Cardiac fibroblast (primary cell): ENCODE measurements around the gene DAP3.
A peak's percentile ranks its signal among the peaks of the same experiment; 100 is the strongest.
"Not testable (repeated sequence)": the region's sequence is repeated elsewhere in the genome, so short reads cannot be mapped to it uniquely, and the experiment has no call there.

Source experiments
- DNase-seq, 2 donors: peaks; one replicate each; pipeline versions ENCODE4 v3.0.0 to v3.0.0-alpha.2; 2010; ENCODE audit warnings: low read depth in 2 of 2
- H3K4me3 ChIP-seq, 2 donors: replicated peaks in 1 of 2; 1 replicate in 1 of 2; 2 replicates in 1 of 2; pipeline ENCODE4 v1.5.1; 2011; ENCODE audit warnings: low read depth in 2 of 2, low read length in 2 of 2, mild to moderate bottlenecking in 2 of 2, moderate library complexity in 1 of 2
- TF ChIP-seq, protein P1 (sequence below): IDR thresholded peaks from one replicate; pipeline ENCODE4 v1.5.1; 2011; ENCODE audit warnings: low read depth, mild to moderate bottlenecking, low read length, inconsistent platforms

The DAP3 gene

GRCh38 chr1:155759966-155760630 is 71.2 kb downstream of the DAP3 start:
- H3K4me3 ChIP-seq = no peak overlapping the region
- no peak for DNase-seq
- TF ChIP-seq, protein P1, sequence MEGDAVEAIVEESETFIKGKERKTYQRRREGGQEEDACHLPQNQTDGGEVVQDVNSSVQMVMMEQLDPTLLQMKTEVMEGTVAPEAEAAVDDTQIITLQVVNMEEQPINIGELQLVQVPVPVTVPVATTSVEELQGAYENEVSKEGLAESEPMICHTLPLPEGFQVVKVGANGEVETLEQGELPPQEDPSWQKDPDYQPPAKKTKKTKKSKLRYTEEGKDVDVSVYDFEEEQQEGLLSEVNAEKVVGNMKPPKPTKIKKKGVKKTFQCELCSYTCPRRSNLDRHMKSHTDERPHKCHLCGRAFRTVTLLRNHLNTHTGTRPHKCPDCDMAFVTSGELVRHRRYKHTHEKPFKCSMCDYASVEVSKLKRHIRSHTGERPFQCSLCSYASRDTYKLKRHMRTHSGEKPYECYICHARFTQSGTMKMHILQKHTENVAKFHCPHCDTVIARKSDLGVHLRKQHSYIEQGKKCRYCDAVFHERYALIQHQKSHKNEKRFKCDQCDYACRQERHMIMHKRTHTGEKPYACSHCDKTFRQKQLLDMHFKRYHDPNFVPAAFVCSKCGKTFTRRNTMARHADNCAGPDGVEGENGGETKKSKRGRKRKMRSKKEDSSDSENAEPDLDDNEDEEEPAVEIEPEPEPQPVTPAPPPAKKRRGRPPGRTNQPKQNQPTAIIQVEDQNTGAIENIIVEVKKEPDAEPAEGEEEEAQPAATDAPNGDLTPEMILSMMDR = no peak

DNA sequence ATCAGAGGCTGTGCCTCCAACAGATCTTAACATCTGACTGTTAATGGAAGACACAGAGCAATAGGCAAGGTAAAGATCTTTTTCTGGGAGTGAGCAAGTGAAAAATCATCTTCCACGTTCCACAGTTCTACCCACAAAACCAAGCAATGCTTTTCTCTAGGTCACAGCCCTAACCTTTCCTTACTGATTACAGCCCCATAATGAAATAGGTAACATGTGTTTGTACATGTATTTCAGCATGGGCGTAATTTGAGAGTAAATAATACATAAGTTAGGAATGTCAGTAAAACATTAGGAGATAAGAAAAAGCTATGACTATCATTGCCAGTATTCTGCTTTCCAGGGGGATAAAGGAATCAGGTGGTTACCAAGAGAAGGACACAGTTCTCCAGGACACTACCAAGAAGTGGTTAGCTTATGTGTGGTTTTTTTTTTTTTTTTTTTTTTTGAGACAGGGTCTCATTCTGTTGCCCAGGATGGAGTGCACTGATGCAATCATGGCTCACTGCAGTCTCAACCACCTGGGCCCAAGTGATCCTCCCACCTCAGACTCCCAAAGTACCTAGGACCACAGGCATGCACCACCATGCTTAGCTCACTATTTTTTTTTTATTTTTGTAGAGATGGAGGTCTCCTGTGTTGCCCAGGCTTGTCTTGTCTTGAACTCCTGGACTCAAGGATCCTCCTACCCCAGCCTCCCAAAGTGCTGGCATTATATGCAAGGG is 72.0 kb downstream of the DAP3 start:
- no peak for DNase-seq
- TF ChIP-seq, protein P1 = no peak
- H3K4me3 ChIP-seq = no peak overlapping the region

DNA sequence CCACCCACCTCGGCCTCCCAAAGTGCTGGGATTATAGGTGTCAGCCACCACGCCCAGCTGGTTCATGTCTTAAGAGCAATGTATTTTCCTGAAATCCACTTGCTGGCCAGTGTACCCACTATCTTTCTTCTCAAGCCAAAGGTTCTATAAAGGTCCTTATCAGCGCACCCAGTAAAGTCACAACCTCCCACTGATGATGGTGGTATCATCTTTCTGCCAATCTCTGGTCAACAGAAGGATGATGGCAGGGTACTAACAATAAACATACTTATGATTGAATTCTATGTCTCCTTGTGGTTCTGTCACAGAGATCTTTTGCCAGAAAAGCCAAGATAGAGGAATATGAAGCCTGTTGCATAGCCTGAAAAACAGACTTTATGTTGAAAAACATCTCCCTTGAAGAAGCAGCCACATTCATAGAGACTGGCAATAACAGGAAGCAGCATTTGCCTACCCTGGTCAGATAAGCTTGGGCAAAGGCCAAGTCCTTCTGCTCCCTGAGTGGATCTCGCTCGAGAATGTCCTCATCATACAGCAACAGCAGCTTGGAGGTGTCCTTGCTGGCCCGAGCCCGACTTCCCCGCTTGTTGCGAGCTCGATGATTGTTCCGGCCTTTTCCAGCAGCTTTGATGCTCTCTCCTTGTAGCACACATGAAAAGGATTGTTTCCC is 73.0 kb downstream of the DAP3 start:
- TF ChIP-seq, protein P1 = no peak
- peak in 1 of 2 donors; percentile 29 for DNase-seq
- H3K4me3 ChIP-seq = no peak overlapping the region

- DNase-seq = peak; percentile 93 to 98
Measured at GRCh38 chr1:155763090-155763815, 74.4 kb downstream of the DAP3 start.

DNA sequence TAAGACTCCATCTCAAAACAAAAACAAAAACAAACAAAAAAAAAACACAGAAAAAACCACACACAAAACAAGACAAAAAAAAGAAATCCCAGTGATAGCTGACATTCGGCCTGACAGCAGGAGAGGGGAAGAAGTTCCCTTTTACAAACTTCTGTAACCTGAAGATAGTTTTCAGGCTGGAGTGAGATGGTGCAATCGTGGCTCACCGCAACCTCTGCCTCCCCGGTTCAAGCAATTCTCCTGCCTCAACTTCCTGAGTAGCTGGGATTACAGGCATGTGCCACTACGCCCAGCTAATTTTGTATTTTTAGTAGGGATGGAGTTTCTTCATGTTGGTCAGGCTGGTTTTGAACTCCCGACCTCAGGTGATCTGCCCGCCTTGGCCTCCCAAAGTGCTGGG is 75.1 kb downstream of the DAP3 start:
- not testable (repeated sequence) for H3K4me3 ChIP-seq, DNase-seq

More at GRCh38 chr1:155763090-155763815, 74.4 kb downstream of the DAP3 start:
- H3K4me3 ChIP-seq = not testable (repeated sequence)

DNA sequence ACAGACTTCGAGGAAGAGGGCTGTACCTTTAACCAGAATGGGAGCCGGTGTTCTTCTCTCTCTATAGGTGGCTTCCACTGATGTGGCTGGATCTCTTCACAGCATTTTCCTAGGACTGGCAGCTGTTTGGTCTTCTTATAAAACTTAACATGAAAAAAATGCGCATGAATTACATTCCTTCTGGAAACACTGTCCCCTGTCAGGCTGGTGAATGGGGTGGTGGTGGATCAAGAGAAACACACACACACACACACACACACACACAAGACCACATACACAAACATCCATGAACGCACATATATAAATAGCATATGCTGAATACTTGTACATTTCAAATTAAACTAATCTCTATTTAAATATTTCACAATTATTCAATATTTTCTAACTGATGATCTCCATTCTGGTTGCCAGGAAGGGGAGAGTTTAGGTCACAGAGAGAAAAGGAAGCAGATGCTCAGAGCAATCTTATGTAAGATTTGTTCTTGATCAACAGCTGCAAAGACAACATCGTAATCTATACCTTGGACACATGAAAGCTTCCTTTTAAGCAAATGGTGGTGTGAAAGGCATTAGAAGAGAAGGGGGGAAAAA is 78.6 kb downstream of the DAP3 start:
- not testable (repeated sequence) for DNase-seq, H3K4me3 ChIP-seq

DNA sequence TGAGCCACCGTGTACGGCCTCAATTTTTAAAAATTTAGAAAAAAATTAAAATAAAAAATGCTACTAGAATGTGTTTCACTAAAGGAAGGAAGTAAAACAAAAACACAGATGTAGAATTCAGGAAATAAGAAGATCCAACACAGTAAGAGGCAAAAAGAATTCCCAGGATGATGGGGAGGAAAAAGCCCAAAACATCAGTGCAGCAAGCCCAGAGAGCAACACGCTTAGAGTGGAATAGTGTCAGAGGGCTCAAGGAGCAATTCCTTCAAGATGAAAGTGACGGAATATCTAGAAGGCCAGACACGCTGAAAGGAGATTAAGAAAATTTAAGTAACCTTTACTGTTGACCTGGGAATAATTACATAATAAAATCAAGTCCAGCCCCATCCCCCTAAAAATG is 80.4 kb downstream of the DAP3 start:
- no peak for DNase-seq
- no peak overlapping the region for H3K4me3 ChIP-seq
- TF ChIP-seq, protein P1 = no peak

- no peak overlapping the region for H3K4me3 ChIP-seq
- DNase-seq = no peak
- TF ChIP-seq, protein P1 = no peak
Measured at GRCh38 chr1:155773221-155773620, 84.3 kb downstream of the DAP3 start.
